Colon (tissue), 2 donors: ENCODE measurements around the gene CADM2.
A peak's percentile ranks its signal among the peaks of the same experiment; 100 is the strongest.

Experiments used
- FAIRE-seq: peaks from 2 replicates; lab custom pipeline; 2012; peaks lifted over from hg19 to GRCh38; lab: Jason Lieb, UNC
- donor health status: control.
- donor health status: control.

Gene CADM2

DNA sequence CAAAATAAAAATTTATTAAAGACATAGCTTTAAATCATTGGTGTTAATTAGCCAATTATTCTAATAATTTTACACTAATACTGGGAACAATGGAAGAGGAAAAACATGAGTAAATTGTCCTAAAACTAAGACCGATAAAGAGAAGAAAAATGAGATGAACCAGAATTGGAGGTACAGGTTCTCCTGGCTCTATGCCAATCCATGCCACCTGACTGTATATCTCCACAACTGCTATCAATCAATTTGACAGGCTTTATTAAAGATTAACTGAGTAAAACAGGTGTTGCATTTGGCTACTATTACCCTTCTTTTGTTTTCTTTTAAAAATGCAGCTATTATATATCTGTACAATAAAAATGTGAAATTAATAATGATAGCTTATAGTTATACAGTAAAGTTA is 850.0 kb downstream of the CADM2 start:
- no peak for FAIRE-seq

DNA sequence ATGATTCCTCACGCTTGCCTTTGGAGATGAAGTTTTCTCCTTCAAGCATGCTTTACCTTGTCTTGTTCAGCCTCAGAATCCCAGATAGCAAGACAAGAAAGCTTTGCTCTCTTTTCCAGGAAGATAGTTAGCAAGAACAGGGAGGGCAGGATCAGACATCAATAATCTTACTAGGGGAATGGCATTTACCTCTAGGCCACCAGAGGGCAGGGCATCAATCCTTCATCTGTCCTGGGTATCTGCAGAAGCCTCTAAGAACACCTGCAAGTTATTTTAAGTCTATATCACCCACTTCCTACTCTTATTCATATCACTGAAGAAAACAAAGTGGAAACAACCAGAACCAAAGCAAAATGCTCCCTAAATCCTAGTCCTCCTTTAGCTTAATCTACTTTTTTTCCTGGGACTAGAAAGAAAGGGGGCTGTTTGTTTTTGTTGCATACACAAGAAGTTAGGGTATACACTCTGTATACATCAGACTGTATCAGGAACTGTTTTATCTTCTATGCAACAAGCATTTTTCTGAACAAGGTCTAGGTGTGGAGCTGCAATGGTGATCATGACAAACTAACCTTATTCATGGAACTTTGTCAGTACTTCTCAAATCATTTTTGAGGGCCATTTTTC is 862.5 kb downstream of the CADM2 start:
- FAIRE-seq: no peak

DNA sequence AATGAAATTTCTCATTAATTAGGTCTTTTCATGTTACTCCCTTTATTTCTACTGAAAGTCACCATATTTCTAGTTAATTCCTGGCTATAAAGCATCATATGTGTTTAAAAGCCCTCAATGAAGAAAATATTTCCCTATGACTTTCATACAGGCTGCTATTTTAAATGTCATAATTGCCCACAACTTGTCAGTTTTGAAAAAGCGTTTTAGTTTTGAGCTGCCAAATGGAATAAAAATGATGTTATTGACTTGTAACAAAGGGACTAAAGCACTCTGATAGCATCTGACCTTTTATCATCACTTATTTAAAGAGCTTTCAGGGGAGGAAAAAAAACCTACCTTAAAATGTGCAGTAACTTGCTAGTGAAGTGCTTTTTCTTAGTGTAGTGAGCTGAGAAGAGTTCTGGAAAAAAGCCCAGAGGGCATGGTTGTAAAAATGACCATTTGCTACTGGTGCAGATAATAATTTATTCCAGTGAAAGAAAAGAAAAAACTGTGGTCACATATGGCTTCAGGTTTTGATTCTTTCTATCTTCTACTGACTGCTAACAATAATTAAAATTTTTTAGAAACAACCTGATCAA is 877.2 kb downstream of the CADM2 start:
- FAIRE-seq: no peak

DNA sequence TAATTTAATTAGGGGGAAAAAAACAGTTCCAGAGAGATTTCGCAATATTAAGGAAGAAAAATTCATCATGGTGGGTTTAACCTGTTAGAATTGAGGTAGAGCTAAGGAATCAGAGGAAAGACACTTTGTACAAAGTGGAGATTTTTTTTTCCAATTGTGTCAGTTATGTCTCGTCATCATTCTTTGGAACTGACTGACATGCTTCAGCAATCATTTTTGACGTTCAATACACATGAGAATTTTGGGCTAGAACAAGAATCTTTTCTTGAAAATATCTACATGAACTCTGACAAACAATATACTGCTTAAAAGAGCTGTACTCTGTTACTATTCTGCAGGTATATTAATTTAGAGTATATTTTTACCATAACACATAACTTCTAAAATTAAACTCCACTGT is 878.6 kb downstream of the CADM2 start:
- FAIRE-seq: no peak

DNA sequence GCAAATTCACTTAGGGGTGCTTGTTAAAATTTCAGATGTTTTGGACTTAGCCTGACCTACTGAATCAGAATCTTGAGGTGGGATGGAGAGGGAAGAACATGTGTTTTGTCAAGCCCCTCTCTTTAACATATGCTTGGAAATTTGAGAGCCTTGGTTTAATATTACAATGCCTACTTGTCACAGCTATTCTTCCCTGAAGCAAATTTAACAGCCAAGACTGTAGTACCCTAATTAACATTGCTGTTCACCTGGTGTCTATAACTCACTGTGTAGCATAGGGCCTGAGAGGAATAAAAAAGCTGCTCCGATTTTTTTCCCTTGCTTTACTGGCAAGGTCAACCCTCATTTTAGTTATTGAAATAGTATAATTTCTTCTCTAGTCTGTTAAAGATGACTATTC is 880.1 kb downstream of the CADM2 start:
- no peak for FAIRE-seq

DNA sequence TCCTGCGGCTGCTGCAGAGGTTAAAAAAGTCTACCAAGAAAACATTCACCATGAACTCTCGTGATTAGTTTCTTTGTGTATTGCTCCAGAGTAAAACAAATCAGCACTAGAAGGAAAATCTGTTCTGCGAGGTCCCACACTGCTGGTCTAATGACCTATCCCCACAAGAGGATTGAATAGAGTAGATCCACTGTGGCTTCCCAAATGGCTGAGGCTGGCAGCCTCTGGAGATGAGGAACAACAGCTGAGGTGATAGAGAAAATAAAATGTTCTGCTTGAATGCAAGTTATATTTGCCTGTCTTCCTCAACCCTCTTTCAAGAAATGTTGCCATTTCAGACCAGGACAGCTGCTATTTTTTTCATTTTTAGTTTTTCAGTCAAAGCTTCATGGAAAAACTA is 883.3 kb downstream of the CADM2 start:
- no peak for FAIRE-seq

DNA sequence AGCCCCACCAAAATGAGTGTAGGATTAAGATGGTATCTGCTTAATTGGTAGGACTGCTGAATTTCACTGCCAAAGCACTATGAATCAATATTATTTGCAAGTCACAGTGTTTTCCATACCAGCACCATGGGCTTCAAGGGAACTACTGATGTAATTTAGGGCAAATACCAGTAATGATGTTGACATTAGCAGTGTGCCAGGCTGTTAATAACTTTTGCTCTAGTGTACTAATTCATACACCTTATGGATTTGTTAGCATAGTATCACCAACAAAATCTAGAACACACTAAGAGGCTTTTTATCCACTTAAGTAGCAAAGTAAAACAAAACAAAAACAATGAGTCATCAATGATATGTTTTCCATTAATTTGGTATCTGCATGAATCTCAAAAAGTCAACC is 888.2 kb downstream of the CADM2 start:
- FAIRE-seq: no peak

DNA sequence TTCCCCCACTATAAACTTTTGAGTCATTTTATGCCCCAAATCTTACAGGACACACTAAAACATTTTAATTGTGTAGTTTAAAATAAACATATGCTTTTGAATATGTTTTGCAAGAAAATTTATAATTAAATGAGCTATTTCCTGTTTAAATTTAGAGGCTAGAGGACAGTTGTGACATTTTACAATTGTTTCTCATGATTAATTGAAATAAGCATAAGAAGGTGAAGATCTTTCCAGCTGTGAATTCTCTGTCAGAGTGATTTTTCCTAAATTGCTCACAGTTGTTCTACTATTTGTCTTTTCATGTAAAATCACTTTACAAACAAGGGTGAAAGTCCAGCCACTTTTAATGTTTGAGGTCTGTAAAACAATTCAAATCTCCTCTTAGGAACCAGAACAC is 892.3 kb downstream of the CADM2 start:
- no peak for FAIRE-seq

DNA sequence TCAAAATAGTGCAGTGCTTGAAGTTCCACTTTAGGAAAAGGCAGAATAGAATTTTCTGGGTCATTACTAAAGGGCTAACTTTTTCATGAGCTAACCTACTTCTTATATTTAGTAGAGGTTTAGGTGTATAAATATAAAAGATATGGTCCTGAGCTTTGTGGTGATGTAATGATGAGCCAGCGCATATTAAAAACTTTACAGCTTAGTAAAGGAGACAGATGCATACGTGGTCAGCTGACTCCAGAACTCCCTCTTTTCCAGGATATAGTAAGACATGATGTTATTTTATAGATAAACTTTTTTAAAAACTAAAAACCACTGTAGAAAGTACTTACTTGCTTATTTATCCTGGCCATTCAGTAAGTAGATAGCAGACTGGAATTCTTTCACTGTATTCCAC is 895.0 kb downstream of the CADM2 start:
- no peak for FAIRE-seq

DNA sequence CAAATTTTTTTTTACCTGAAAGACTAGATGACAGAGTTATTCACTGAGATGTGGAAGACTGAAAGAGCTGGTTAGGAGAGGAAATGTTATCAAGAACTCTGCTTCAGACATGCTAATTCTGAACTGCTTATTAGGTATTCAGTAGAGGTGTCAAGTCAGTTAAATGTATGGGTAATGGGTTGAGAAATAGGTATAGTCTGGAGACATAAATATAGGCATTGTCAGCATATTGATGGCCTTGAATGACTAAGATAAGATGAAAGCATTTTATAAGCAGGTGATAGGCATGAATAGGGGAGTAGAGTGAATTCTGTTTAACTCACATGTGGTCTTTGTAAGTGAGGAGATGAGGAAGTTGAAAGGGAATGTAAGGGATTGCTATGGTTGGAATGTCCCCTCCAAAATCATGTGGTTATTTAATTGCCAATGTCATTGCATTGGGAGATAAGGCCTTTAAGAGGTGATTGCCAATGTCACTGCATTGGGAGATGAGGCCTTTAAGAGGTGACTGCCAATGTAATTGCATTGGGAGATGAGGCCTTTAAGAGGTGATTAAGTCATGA is 904.2 kb downstream of the CADM2 start:
- FAIRE-seq: no peak

DNA sequence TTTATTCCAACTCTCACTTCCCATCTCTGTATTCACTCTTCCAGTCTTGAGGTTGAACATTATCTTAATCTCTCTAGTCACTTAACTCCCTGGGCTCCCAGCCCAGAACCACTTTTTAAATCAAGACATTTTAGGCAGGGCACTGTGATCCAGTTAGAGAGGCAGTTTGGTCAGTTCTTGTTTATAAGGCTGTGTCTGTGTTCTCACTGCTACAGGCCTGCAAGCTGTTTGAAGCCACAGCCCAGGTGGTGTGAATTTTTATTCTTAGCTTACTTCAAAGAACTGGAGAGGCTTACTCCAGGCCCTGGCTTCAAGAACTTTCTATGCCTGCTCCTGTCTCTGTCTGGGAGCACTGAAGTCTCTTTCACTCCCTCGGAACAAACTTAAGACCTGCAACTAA is 906.1 kb downstream of the CADM2 start:
- FAIRE-seq: no peak

DNA sequence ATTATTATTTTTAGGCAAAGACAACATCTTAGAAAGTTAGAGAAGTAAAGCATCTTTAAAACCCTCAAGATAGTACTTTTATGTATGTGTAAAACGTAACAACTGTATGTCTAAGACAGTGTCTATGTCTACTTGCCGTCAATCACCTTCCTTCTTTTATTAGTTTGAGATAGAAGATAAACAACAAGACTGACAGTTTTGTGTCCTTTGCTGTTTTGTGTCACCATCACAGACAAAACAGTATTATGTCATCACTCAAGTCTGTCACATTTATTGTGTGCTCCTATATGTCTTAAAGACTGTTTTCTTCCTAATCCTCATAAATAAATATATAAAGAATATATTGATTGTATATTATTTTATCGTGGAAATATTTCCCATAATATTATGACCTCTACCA is 908.3 kb downstream of the CADM2 start:
- no peak for FAIRE-seq

DNA sequence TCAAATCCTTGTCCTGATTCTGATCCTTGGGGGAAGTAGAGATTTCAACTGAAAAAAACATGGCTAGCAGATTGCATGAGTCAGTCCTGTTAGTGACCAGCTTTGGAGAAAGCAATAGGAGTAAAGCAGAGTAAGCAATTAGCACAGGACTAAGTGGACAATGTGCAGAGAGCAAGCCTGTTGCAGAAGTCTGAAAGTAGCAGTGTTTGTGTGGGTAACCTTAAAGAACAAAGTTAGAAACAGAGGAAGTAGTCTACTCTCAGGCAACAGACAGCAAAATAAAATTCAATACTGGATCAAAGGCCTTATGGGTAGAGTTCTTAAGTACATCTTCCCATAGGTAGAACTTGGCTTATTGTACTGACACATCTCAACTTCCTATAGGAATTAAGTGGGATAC is 916.8 kb downstream of the CADM2 start:
- no peak for FAIRE-seq

DNA sequence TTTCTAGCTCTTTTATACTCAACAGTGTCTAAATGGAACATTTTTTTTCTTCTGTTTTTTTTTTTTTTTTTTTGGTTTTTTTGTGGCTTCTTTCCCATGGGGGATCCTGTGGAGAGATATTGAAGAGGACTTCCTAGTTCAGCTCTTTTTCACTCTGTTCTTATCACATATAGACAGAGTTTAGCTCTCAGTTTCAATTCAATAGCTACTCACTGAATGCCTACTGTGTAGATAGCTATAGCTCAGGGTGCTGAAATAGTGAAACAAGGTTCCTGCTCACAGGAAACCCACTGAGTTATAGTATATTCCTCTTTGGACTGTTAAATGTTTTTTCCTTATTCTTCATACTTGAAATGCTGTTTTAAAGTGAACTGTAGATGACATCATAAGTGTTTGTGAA is 918.8 kb downstream of the CADM2 start:
- no peak for FAIRE-seq

DNA sequence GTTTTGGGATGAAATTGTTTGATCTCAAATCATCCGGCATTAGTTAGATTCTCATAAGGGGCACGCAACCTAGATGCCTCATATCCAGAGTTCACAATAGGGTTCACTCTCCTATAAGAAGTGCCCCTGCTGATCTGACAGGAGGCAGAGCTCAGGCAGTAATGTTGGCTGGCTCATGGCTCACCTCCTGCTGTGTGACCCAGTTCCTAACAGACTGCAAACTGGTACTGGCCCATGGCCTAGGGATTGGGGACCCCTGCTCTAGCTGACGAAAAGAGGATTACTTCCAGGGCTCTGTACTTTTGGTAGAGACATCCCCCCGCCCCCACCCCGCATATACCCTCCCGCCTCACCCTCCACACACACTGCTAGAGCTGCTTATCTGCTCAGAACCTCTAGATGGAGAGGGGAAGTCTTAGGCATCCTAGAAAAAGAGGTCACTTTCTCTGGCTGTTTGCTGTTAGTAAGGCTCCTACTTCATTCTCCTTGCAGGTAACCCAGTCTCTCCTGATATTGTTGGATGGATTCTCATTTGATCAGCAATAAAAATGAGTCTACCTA is 923.1 kb downstream of the CADM2 start:
- FAIRE-seq: no peak

DNA sequence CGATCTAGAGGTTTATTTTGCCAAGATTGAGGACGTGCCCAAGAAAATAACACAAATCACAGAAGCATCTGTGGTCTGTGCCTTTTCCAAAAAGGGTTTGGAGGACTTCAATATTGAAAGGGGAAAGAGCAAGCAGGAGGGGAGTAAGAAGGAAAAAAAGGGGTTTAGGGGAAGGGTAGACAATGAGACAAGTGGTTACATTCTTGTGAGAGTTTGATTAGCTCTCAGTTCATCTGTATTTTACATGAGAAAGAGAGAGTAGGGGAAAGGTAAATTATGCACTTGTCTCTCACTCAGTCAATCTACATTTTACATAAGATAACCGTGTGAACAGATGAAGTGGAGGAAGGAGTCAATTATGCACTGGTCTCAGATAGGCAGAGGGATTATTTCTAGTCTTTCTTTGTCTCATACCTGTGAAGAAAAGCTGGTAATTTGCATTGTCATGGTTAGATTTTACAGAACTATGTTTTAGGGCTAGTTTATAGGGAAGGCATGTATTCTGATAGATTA is 931.3 kb downstream of the CADM2 start:
- FAIRE-seq: no peak

DNA sequence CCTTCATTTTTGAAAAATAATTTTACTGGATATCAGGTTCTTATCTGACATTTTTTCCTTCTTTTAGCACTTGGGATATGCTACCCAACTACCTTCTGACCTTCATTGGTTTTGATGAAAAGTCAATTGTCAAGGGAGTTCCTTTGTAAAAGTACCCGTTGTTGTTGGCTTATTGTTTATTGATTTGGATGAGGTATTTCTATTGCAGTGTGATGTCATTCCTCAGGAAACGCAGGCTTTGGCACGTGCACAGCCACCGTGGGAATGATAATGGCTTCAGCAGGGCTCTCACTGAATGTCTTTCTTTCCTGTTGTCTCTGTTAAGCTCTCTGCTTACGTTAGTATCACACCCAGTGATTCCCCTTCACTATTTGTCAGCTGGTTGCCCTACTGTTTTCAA is 944.6 kb downstream of the CADM2 start:
- FAIRE-seq: no peak

DNA sequence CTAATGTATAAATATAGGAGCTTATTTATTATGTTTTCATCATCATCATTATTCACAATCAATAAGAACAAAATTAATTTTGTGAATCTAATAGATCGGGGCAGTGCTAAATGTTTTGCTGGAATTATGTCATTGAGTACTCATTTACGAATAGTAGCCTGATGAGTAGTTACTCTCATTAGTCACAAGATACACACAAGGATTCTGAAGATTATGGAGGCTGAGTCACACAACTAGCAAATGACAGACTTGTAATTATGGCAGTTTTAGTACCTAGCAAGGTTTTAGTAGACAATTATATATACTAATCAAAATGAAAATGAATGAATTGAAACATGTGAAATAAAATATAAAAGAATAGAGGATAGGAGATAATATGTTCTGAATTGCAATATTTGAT is 954.2 kb downstream of the CADM2 start:
- FAIRE-seq: no peak

DNA sequence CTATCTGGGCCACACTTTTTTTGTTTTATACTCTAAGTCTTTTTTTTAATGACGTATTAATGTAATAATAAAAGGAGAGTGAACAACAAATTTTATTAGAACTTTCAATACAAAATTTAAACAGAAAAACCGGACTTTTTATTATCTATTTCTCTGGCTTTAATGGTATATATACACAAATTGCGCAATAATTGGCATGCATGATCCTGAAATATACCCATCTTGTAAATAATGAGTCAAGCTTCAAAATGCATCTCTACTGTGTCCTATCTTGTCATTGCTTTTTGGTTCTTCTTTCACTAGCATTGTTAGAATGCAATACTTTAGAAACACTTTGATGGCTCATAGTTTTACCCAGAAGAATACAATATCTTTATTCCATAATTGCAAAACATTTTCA is 963.6 kb downstream of the CADM2 start:
- no peak for FAIRE-seq

DNA sequence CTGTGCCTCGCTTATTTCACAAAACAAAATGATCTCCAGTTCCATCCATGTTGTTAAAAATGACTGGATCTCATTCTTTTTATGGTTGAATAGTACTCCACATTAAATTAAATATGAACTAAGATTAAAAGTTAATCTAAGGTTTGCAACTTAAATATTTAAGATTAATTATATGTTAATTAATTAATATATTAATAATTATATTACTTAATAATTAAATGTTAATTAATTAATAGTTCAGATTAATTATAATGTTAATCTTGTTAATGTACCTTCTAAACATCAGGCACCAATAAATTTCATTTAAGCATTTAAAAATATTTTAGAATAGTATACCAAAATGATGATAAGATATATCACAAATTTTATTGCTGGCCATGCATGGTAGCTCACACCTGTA is 971.9 kb downstream of the CADM2 start:
- peak; percentile 94 for FAIRE-seq

DNA sequence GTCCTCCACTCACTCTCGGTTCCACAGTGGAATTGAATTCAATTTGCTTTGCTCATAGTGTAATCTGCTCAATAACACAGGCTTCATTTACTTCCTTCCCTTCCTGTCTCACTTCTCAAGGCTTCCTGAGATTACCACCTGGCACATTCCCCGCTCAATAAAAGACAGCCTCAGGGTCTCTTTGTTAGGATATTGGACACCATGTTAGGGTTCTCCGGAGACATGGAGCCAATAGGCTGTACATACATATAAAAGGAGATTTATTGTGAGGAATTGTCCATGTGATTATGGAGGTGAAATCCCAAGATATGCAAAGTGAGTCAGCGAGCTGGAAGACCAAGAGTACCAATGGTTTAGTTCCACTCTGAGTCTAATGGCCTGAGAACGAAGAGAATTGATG is 974.5 kb downstream of the CADM2 start:
- no peak for FAIRE-seq

DNA sequence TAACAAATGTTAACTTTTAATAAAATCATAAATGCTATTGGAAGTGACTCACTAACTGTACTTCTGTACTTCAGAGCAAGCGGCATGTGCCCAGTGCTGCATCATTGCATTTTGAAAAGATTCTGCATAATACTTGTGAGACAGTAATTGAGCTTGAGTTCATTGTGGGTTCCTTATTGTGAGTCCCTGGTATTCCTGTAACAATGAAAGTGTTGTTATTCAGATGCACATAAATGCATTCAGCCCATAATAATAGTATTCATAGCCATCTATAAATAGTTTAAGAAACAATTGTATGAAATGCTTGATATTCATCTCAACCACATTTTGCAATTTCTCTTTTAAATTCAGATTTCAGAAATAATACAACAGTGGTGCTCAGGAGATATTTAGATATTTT is 976.4 kb downstream of the CADM2 start:
- no peak for FAIRE-seq

DNA sequence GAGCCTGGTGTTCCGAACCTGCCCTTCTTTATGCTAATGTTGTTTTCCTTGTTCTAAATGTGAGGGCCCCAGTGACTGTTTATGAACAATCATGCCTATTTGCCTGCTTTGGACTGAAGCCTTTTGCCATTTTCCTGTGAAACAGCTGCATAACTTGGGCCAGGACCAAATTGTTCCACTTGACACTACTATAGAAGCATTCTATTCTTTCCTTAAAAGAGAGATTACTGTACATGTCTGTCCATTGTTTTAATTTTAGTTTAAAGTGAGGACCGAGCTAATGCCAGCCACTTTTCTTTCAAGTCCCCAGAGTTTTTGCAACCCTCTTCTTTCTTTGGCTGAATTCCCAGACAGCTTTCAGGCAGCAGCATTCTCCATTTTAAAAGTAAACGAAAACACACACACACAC is 980.3 kb downstream of the CADM2 start:
- FAIRE-seq: no peak

DNA sequence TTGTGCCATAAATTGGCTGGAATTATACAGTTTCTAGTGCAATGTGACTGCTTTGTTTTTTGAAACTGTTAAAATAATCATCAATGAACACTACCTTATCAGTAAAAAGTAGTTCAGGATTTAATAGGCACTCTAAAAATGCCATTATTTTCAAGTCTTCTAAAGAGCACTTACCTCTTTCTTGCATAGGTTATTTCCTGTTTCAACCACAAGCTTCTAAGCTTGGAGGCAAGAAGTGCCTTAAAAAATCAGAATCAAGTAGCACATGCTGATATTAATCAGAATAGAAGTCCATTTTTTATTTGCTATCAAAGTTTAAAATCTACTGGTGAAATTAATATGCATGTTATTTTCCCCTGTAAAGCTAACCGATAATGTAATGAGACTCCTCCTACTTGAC is 991.6 kb downstream of the CADM2 start:
- FAIRE-seq: no peak
